Stimulated activated CD4-positive, alpha-beta T cell treated with anti-CD3 and anti-CD28 coated beads, Interleukin-1b, Interleukin-23, amount 100 ng/mL, for 1 hour (primary cell): ENCODE data around the gene FBXL15.
A peak's percentile ranks its signal among the peaks of the same experiment; 100 is the strongest.

ENCODE experiments used
- DNase-seq, 2 donors: peaks; one replicate each; pipeline ENCODE4 v3.0.0-alpha.2; 2020; ENCODE audit warnings: low read depth in 2 of 2

FBXL15 gene

DNA sequence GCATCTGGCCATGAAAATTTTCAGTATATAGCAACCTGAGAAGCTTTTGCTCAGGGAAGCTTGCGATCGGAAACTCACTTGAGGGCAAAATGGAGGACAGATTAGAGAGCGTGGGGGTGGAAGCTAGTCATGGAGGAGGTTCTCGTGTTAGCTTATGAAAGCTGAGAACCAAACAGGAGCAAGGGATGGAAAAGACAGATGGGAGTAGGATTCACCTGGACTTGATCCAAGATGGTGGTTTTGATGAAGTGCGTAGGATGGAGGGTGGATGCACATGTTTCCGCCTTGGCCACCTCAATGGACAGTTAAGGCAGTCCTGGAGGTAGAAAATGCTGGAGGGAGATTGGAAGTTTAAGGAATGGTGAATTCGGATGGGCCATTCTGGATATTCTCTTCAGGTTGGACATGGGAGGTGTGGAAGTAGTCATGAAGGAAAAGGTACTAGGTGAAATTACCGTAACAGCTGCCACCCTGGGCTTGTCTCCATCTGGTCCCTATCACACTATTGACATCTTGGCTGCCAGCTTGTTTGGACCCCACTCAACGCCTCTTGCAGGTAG lies 37.0 kb downstream of the FBXL15 start:
- DNase-seq = no peak

DNA sequence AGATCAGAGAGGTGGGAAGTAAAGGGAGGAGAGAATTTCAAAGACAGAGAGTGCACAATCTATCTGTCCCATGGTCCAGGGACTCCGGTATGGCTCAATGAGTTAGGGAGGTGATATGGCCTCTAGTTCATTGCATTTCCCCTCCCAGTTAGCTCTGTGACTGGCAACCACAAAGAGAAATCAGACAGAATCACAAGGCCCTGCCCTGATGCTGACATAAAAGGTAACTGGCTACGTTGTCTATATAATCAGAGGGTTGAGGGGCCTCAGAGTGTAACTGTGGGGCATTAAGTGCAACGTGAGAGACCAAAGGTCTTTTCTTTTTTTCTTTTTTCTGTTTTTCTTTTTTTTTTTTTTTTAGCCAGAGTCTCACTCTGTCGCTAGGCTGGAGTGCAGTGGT lies 38.0 kb downstream of the FBXL15 start:
- DNase-seq = no peak

- no peak for DNase-seq
Observed at GRCh38 chr10:102460836-102461186, 40.2 kb downstream of the FBXL15 start.

- DNase-seq = peak; percentile 86 to 90
Observed at GRCh38 chr10:102461187-102462054, 40.8 kb downstream of the FBXL15 start.

DNA sequence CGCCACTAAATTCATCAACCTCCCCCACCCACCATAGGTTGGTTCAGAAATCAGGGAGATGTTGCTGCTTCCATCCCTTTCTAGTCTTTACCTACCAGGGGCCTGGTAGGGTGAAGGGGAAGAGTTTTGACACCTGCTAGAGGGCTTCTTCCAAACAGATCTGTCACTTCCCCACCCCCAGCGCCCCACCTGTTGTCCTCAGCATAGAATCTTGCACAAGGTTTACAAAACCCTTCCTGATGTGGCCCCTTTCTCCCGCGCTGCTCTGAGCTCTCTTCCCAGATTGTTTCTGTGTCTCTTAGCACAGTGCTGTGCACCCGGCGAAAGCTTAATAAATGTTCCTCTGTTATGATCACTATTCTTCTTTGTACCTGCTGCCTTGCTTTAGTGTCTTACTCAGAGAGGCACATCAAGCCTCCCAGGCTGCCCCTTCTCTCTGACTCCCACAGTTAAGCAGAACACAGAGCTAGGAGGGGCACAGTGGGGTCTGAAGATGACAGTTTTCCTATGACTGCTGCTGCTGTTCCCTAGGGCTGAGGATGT lies 41.9 kb downstream of the FBXL15 start:
- DNase-seq = no peak

DNA sequence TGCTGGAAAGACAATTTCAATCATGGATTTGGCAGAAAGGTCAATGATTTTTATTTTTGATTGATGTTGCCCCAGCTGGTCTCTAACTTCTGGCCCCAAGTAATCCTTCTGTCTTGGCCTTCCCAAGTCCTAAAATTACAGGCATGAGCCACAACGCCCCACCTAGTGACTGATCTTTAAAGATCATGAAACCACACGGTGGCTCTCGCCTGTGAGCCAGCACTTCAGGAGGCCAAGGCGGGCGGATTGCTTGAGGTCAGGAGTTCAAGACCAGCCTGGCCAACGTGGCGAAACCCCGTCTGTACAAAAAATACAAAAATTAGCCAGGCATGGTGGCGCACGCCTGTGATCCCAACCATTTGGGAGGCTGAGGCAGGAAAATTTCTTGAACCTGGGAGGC lies 43.3 kb downstream of the FBXL15 start:
- DNase-seq = no peak

GRCh38 chr10:102465466-102465865 lies 44.8 kb downstream of the FBXL15 start:
- no peak for DNase-seq

GRCh38 chr10:102467318-102467717 lies 46.7 kb downstream of the FBXL15 start:
- DNase-seq = no peak

GRCh38 chr10:102467971-102468438 lies 47.4 kb downstream of the FBXL15 start:
- no peak for DNase-seq

DNA sequence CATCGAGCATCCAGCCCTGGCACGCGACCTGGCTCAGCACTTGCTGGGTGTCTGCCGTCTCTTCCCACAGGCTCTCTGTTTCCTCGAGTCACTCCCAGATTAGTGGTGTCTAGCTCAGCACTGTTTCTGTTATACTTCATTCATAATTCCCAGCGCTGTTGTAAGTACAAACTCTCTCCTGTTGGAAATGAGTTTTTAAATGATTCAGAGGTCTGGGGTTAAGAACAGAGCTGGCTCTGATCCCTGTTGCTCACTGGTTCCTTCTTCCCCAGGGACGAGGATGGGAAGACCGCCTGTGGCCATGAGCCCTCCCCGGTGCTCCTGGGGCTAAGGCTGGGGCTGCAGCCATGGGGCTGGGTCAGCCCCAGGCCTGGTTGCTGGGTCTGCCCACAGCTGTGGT lies 48.0 kb downstream of the FBXL15 start:
- DNase-seq = no peak

- DNase-seq = no peak
Observed at GRCh38 chr10:102470579-102471546, 50.2 kb downstream of the FBXL15 start.
